HCEC 1CT (cell line): ENCODE results near the gene MKX.

Source experiments
- DNase-seq: peaks from one replicate; pipeline ENCODE4 v3.0.0-alpha.2; 2017

The MKX gene

DNA sequence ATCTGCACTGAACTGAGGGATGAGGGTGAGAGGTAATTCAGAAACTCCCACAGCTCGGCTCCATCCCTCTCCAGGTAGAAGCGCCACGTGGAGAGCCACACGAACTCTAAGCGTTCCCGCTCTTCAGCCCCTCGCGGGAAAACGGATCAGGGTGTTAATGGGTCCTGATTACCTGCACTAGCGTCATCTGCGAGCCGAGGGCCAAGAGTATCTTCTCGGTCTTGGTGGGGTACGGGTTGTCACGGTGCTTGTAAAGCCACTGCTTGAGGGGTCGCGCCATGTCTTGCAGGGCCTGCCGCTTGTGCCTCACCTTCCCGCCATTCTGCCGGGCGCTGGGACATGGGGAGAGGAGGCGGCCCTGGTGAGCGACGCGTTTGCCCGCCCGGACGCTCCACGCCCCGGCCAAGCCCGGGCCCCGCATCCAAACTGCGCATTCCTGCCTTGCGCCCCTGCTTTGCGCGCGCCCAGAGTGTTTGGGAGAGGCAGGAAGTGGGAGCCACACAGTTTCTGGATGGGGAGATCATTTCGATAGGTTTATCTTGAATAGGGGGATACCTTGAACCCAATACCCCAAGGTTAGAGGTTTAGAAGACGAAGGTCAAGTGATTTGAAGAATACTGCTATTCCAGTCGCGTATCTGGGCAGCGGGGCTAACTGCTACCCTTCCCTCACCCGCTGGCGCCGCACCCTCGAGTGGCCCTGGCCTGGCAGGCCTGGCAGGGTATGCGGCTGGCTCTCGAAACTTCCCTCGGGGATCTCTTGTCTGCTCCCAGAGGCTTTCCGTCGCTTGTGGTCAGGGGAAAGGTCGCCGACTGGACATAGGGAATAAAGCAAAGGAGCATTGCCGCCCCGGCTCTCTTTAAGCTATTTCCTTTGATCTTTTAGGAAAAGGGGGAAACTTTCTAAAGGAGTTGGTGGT, 4.2 kb downstream of the MKX start:
- no peak for DNase-seq

DNA sequence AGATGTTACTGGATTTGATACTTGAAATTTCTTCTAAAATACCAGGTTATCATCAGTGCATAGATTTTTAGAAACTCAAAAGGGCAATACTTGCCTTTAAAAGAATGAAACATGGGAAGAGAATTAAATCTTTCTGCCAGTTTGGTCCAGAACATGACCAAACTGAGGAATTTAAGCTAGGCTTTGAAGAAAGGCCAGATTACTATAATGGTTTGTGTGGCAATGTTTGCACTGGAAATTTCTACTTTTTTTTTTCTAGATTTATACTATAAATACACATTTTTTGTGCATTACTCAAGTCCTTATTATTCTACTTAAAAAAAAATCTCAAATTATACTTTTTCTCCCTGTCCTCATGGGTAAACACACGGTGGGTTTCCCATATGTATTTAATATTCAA, 9.2 kb downstream of the MKX start:
- DNase-seq: no peak

DNA sequence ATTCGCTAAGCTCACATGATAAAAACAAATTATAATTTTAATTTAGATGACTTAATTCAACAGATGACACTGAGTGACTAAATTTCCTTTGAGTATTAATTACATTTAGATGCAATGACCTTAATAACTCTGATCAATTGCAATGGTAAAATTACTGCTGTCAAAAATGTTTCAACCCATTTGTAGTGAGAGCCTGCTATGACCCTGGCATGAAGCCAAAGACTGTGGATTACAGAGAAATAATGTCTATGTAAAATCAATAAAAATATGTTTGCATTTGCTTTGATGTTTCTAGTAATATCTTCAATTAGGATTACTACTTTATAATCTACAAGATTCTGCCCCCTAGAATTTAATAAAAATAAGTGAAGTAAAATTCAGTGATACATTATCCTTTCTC, 15.6 kb downstream of the MKX start:
- no peak for DNase-seq

DNA sequence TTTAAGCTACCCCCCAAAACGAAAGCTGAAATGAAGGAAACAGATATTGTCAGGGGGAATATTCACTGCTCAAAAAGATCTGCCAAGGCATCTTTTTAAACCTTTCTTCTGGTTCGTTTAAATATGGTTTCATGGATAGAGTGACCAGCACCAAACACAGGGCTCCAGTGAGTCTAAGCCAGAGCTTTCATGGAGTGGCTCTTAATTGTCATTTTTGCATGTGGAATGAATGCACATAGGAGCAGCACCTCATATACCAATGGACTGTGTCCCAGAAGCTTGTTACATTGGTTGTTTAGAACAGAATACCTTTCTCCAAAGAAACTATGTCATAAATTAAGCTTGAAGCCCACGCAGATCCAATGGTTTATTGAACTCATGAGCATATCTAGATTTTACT, 17.3 kb downstream of the MKX start:
- no peak for DNase-seq

DNA sequence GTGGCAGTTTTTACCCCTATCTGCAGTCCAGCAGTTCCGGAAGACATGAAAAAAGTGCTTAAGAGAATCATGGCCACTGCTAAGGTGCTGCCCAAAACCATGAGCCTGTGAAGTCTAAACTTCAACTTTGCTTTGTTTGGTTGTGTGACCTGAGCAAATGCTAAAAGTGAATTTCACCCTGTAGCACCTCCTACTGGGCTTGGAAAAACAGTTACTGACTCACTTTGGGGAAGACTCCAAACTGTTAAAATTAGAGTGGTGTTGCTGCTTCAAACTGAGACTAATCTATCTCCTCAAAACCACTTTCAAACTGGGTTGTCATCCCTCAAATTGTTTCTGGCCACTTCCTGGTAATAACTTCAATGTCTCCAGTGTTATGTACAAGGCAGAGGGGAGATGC, 21.3 kb downstream of the MKX start:
- DNase-seq: peak; percentile 43

DNA sequence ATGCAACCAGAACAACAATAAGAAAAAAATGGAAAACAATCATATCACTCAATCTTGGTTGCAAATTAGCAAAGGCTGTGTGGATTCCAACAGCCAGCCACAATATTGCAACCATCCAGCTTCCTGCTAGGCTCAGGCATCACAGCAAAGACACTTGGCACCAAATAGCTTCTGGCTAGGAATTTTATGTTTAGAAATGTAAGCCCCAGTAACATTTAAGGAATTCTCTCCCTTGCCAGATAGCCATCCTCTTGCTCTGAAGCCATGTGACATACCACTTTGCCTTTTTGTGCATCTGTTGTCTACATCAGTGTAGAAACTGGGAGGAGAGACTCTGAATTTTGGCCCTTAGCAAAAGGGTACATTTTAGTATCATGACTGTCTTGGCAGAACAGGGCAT, 22.2 kb downstream of the MKX start:
- peak; percentile 70 for DNase-seq

DNA sequence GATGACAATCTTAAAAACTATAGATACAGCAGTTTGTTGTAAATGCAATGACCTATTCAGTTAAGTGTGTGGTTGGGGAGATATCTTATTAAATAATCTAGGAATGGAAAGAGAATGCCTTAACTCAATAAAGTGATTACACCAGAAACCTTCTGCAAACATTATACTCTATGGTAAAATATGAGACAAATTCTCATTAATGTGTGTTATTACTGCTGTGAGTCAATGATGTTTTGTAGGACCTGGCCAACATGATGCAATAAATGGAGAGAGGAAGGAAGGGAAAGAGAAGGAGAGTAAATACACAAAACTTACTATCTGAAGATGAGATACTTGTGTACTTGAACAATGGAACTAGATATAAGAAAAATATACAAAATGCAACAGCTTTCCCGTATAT, 25.1 kb downstream of the MKX start:
- DNase-seq: no peak

DNA sequence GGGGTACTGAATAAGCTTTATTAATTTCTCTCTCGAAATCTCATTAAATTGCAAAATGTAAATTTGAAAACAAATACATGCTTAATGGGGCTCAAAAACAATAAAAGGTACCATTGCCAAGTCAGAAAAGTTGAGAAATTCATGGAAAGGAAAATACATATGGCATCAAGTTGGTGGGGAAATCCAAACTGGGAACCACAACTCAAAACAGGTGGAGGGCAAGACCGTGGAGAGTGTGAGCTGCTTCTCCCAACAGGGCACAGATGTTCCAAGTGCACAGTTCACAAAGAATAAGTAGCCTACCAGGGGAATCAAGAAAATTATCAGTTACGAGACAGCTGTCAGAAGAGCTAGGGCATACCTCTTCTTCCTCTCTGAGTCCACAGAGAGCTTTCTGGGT, 26.6 kb downstream of the MKX start:
- no peak for DNase-seq

DNA sequence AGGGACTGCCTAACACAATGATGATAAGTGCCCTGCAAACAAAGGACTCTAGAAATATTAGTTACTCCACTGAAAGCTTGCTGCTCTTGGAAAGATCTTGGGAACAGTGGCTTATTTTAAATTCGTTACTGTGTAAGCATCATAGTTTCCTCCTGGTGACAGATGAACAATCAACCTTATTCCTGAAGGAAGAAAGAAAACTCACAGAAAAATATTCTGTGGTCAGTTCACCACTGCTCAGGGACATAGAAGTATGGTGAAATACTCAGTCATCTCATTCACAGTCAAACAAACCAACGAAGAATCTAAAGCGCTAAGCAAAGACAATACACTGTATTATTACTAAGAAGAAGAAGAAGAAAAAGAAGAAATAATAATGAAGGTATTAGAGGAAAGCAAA, 27.8 kb downstream of the MKX start:
- DNase-seq: no peak

DNA sequence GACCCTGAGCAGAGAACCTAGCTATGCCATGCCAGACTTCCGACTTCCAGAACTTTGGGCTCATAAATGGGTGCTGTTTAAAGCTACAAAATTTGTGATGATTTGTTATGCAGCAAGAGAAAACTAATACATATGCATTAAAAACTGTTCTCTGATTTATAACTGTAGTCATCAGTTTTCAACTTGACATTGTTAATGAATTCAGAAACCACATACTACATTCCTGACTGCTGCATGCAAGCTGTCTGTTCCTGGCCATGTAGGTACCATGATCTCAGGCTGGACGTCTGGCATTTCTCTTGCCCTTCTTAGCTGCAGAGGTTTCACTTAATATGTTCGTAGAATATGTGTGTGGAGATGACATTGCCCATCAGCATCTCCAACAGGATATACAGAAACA, 28.4 kb downstream of the MKX start:
- DNase-seq: no peak

DNA sequence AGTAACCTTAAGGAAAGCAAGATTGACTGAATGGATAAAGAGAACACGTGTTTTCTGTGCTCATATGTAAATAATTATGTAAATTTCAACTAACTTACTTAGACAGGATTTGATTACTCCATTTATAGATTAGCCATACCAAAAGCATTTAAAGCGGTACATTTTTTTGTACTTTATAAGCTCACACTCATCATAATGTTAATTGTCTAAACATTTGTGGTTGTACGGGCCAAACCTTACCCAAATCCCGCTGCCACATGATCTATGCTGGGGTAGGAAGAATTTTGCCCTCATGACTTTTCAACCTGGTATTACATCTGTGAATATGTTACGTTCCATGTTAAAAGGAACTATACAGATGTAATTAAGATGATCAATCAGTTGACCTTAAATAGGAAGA, 29.1 kb downstream of the MKX start:
- DNase-seq: peak; percentile 74

DNA sequence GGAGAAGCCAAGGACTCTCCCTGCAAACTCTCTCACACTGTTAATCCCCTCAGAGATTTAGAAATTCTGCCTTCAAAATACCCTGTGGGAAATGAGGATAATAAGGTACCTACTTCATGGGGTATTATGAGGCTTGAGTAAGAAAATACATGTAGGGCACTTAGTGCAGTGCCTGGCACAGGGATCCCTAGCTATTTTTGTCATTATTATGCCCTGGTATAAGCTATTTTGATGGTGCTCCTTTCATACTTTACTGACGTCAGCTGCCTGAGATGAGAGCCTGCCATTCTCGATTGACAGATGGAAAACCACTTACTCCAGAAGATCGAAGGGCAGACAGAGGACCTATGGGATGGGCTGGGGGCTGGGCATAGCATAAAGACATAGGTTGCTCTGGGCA, 30.1 kb downstream of the MKX start:
- DNase-seq: no peak

DNA sequence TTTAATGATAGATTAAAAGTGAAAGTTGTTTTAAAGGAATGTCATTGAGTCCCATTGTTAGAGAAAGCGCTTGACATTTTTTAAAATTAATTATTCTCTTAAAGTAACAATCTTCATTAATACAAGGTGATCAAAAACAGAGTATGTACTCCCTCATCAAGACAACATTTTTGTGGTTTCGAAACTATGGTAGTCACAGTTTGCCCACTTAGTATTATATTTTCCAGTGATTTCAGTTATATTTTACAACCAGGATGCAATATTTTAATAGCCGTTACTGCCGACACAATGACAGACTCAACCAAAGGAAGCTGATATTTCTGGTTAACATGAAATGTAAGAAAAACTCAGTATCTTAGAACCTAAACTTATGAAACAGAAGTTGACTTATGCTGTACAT, 31.3 kb downstream of the MKX start:
- DNase-seq: no peak

DNA sequence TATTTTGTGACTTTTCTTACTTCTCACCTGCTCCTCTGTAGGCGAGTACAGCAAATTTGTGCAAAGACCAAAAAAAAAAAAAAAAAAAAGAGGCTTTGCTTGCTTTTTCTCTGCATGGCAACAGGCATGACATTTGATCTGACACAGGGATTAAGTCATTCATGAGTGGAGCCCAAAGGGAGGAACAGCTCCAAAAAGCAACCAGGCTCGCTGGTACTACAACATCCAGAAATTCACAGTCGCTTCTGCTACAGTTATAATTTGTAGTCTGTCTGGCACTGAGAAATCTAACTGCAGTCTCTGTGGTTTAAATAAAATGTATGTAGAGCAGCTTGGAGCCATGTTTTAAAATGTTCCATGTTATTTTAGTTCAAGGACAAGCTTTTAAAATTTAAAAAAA, 31.7 kb downstream of the MKX start:
- DNase-seq: peak; percentile 26

DNA sequence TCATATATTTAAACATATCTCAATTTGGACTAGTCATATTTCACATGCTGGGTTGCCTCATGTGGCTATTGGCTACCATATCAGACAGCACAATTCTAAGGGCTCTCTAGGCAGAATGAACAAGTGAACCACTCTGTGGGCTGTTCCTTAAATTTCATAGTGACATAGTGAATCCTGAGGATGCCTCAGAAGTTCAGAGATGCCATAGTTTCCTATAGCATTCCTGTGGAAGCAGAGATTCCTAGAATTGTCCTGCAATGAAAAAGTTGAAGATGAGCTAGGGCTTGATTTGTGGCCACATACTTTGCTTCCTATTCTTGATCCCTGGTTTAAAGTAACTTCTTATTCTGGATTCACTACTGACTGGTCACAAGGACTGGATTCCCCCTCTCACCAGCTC, 35.6 kb downstream of the MKX start:
- no peak for DNase-seq

DNA sequence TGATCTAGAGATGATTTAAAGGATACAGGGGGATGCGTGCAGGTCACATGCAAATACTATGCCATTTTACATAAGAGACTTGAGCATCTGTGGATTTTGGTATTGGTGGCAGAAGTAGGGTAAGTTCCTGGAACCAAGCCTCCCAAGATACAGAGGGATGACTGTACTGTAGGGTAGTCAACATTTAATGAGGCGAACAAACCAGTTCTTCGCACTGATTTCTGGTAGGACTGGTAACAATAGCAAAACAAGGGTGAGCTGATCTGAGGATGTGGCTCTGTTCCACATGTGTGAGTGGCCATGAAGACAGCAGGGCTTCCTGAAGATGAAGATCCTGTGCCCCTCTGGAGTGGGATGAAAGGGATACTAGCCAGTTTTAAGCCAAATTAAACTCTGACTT, 36.3 kb downstream of the MKX start:
- DNase-seq: no peak

DNA sequence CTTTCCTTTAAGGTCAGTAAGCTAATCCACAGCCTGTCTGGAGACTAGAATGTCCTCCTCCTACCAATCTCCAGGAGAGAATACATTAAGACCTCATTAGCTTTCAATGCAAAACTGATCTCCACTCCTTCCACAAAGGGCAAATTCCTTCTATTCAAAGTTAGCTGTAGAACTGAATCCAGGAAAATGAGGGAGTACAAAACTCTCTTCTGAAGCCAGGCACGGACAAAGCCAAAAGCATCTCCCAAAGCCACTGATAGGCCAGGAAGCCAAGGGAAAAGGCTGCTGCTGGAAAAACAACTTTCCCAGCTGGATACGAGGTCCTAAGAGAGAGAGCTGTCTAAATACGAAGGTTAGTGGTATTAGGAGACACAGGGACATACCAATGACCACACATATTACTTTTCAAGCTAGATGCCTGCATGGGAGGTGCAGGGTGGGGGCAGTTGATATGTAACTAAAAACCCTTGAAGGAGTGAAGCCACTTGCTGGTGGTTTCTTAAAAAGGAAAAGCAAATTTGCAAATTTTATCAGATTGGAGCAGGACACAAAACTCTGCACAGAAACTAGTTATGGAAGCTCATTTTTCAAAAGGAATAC, 43.6 kb downstream of the MKX start:
- no peak for DNase-seq

DNA sequence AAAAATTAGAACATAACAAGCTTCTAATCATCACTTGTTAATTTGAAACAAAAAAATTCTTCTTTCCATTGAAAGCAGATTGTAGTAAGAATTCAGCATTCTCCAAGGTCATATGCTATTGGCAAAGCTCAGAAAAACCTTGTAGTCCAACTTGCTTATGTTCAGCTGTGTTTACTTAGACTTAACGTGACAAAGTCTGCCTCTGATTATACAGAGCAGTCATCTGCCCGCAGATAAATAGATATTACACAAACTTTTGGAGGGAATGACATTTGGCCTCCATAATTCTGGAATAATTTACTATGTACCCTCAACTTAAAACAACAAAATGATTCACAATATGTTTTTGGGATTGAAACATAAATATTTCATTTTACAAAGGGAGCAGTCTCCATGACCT, 45.8 kb downstream of the MKX start:
- DNase-seq: peak; percentile 24

DNA sequence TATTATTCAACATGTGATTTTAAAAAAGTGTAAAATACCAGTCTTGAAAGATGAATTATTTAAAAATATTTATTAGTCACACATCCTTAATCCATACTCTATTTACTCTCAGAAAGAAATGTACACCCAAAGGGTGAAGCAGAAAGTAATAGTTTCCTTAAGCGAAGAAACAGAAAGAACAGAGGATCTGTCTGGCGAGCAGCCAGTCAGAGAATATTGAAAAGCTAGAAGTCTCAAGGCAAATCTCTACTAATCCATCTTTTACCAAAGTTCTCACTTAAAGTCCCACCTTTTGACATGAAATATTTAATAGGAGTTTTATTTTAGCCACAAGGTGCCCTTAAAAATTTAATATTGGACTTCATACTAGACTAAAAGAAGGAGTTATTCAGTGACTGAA, 46.7 kb downstream of the MKX start:
- no peak for DNase-seq

DNA sequence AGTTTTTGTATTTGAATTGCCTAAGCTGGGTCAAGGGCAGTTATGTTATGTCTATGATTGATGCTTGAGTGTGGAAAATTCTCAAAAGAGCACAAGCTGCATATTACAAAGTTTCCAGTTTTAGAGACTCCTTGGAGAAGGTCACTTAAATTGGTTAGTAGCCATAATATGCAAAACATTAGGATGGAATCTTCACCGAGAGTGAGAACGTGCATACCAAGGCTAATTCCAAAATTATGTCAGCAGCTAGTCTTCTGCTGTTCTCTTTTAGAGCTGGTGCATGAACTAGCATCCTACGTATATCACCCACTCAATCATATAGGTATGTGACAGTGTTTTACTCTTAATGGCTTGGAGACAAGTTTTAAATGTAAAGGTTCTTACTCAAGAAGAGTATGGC, 49.2 kb downstream of the MKX start:
- no peak for DNase-seq

DNA sequence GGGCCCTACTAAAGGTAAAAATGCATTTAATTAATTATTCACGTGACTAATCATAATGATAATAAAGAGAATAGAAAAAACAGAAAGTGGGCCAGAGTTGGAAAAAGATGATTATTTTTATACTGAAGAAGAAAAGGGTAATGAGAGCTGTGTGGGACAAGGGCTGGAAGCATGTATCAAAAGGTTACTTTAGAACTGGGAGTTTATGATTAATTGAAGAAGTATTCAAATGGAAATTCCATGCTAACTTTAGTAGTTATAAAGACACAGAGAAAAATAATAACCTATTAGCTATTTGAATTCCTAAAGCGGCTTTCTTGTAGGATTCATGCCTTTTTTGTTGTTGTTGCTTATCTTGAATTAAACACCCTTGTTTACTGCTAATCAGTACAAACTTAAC, 49.9 kb downstream of the MKX start:
- peak; percentile 17 for DNase-seq

DNA sequence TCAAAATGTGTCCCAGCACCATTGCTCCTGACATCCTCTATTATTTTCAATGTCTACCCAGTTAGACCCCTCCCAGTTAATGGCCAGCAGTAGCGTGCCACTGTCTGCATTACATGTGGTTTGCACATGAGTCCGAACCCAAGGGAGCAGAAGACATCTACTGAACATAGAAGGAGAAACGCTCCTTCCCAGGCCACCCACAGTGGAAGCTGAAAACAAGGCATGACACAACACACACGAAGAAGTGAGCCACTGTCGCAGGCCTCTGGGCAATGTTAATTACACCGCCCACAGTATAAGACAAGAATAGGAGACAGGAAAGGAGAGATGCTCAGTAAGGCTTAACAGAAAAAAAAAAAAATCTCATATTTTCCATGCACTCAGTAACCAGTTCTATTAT, 50.5 kb downstream of the MKX start:
- no peak for DNase-seq

DNA sequence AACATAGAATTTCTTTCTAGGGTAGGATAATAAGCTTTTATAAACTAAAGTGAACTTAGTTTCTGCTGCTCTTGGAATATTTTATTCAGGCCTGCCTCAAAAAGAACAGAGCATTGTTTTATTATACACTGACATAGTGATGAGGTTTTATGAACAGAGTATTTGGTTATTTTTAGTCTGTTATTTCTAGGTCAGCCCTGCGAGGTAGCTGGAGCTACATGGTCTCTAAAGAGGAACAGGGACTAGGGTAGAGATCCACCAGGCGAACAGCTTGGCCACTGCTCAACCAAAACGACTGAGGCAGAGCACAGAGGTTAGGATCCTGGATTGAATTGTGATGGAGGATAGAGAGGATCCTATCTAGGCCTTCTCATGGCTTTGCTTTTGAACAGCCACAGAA, 53.0 kb downstream of the MKX start:
- DNase-seq: no peak

DNA sequence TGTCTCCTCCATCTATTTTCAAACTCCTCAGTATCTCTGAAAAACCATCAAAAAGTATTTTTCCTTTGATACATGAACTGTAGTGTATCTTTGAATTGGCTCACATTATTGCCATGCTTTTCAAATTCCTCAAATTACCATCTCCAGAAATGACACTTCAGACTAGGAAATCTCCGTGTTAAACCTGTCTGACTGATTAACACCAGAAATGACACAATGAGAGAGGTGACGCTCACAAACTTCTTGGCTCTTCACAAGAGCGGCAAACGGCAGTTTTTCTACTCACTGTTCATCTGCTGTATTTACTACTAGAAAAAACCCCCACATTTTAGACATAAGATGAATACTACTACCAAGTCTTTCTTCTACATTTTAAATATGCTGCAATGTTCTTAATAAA, 56.6 kb downstream of the MKX start:
- DNase-seq: no peak

DNA sequence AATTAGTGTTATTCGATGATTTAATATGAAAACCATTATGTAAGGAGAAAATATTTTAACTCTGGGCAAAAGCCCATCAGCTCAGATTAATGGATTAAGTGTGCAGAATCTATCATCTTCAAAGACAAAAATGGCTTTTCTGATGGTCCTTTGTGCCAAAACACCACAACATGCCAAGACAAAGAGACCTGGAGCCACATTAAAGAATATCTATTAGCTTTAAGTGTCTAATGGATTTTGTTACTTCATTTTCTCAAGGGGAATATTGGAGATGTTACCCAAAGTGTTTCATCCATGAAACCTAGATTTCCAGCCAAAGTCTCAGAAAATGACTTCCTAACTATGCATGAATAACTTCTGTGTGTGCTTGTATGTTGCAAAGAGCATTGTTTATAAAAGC, 57.3 kb downstream of the MKX start:
- no peak for DNase-seq
